Muscle of leg (tissue), 16 donors: ENCODE results near the gene COL25A1. TPM values are rescaled to one million over a fixed set of nuclear protein-coding genes. Genes with fewer than 3 reads are reported as not detected.

Source experiments
- DNase-seq: peaks from one replicate; pipeline ENCODE4 v3.0.0; 2013
- H3K27ac ChIP-seq: one replicate; pipeline ENCODE4 v1.5.1; 2013; ENCODE audit warnings: mild to moderate bottlenecking, low read length, control low read depth
- H3K27me3 ChIP-seq: one replicate; pipeline ENCODE4 v1.6.1; 2013; ENCODE audit warnings: low read length; ENCODE audit not compliant: control insufficient read depth, insufficient read depth
- H3K36me3 ChIP-seq: one replicate; pipeline ENCODE4 v1.6.1; 2013; ENCODE audit warnings: low read length; ENCODE audit not compliant: control insufficient read depth, insufficient read depth
- H3K4me1 ChIP-seq: one replicate; pipeline ENCODE4 v1.6.1; 2013; ENCODE audit warnings: low read length; ENCODE audit not compliant: control insufficient read depth, insufficient read depth
- H3K4me3 ChIP-seq: one replicate; pipeline ENCODE4 v1.5.1; 2013; ENCODE audit warnings: low read length, control low read depth
- H3K9me3 ChIP-seq: replicated peaks from 2 replicates; pipeline ENCODE4 v1.6.1; 2013; ENCODE audit warnings: low read depth, low read length; ENCODE audit not compliant: control insufficient read depth
- WGBS: methylation state at CpG from one replicate; pipeline ENCODE4 v1.1.5; 2013; ENCODE audit warnings: missing lambda C conversion rate; ENCODE audit not compliant: insufficient coverage; 5-methylcytosine and 5-hydroxymethylcytosine counted together
- long read RNA-seq, 11 donors: transcript quantifications; one replicate each; lab custom pipeline, GENCODE V29; 2026
- polyA plus RNA-seq, 8 donors: library from polyadenylated mRNA; unstranded; fragments of 120-200 nt; gene quantifications; one replicate each; pipeline versions ENCODE4 v1.2.1 to v1.2.3, GENCODE V29; 2013; ENCODE audit warnings: inconsistent platforms in 1 of 8, low replicate concordance in 1 of 8; ENCODE audit not compliant: insufficient read length in 8 of 8, insufficient read depth in 1 of 8
- total RNA-seq: library from RNA; stranded (reverse); fragments of 120-200 nt; gene quantifications from one replicate; pipeline ENCODE4 v1.2.4, GENCODE V29; 2013

The COL25A1 gene
- total RNA-seq = 9.7 TPM
- 1 to 10 TPM; 4.5 to 7.1 (median 5.3) TPM for polyA plus RNA-seq
- long read RNA-seq, donor 1 = 0 reads
- long read RNA-seq, donor 2 = 0 reads
- long read RNA-seq, donor 3 = 0 reads
- long read RNA-seq, donor 4 = 0 reads
- long read RNA-seq, donor 5 = 0 reads
- long read RNA-seq, donor 6 = 0 reads
- long read RNA-seq, donor 7 = 0 reads
- long read RNA-seq, donor 8 = 0 reads
- long read RNA-seq, donor 9 = 0 reads
- long read RNA-seq, donor 10 = 0 reads
- long read RNA-seq, donor 11 = 0 reads

GRCh38 chr4:109302361-109303139 lies at the start of gene COL25A1:
Gene COL25A1, minus strand, starts transcription at chr4:109302658.
- Histone ChIP-seq H3K27me3 (peaks cover 22% of the 10 kb centered on the region), H3K36me3 (no peaks in the 10 kb centered on the region), H3K4me1 (peaks cover 10% of the 10 kb centered on the region), H3K4me3 (peak within 1 kb of the TSS; percentile 57), H3K9me3 (no peaks in the 10 kb centered on the region), H3K27ac (no peak within 1 kb of the TSS)
- peak; percentile 83 for DNase-seq
- 0% methylated on average over 47 of the region's 76 CpGs for WGBS

GRCh38 chr4:109350121-109350520 lies 47.7 kb upstream of the COL25A1 start:
- Histone ChIP-seq H3K27ac (no peak overlapping the region), H3K27me3 (no peaks in the 10 kb centered on the region), H3K9me3 (no peaks in the 10 kb centered on the region), H3K36me3 (no peaks in the 10 kb centered on the region), H3K4me3 (no peak overlapping the region), H3K4me1 (no peaks in the 10 kb centered on the region)
- 60% methylated on average over 1 of the region's 1 CpG for WGBS
- no peak for DNase-seq

- H3K27ac ChIP-seq = no peak overlapping the region
- H3K4me3 ChIP-seq = no peak overlapping the region
- 62% methylated on average over 6 of the region's 10 CpGs for WGBS
- no peaks in the 10 kb centered on the region for H3K36me3 ChIP-seq
- H3K9me3 ChIP-seq = no peaks in the 10 kb centered on the region
- no peak for DNase-seq
- no peaks in the 10 kb centered on the region for H3K27me3 ChIP-seq
- peaks cover 2% of the 10 kb centered on the region for H3K4me1 ChIP-seq
Measured at GRCh38 chr4:109334129-109335105, 32.0 kb upstream of the COL25A1 start.

- Histone ChIP-seq H3K4me1 (peaks cover 2% of the 10 kb centered on the region), H3K27ac (no peak overlapping the region), H3K4me3 (no peak overlapping the region), H3K27me3 (no peaks in the 10 kb centered on the region), H3K9me3 (no peaks in the 10 kb centered on the region), H3K36me3 (no peaks in the 10 kb centered on the region)
- WGBS = no CpG with 5 or more reads among the region's 2 CpGs
- DNase-seq = no peak
Measured at GRCh38 chr4:109332926-109333464, 30.5 kb upstream of the COL25A1 start.

- WGBS = no CpG with 5 or more reads among the region's 2 CpGs
- H3K4me3 ChIP-seq = no peak overlapping the region
- DNase-seq = no peak
- H3K4me1 ChIP-seq = no peaks in the 10 kb centered on the region
- no peaks in the 10 kb centered on the region for H3K36me3 ChIP-seq
- H3K9me3 ChIP-seq = peaks cover 6% of the 10 kb centered on the region
- H3K27me3 ChIP-seq = no peaks in the 10 kb centered on the region
- H3K27ac ChIP-seq = no peak overlapping the region
Measured at GRCh38 chr4:109327641-109328040, 25.2 kb upstream of the COL25A1 start.

GRCh38 chr4:109325698-109326097 lies 23.2 kb upstream of the COL25A1 start:
- no peaks in the 10 kb centered on the region for H3K4me1 ChIP-seq
- WGBS = 92% methylated on average over 2 of the region's 2 CpGs
- H3K4me3 ChIP-seq = no peak overlapping the region
- H3K9me3 ChIP-seq = peaks cover 11% of the 10 kb centered on the region
- H3K27ac ChIP-seq = no peak overlapping the region
- no peaks in the 10 kb centered on the region for H3K27me3 ChIP-seq
- no peak for DNase-seq
- H3K36me3 ChIP-seq = no peaks in the 10 kb centered on the region

- Histone ChIP-seq H3K4me3 (no peak overlapping the region), H3K27me3 (no peaks in the 10 kb centered on the region), H3K9me3 (peaks cover 11% of the 10 kb centered on the region), H3K36me3 (no peaks in the 10 kb centered on the region), H3K27ac (no peak overlapping the region), H3K4me1 (no peaks in the 10 kb centered on the region)
- DNase-seq = no peak
Measured at GRCh38 chr4:109323348-109323747, 20.9 kb upstream of the COL25A1 start.

GRCh38 chr4:109321232-109321631 lies 18.8 kb upstream of the COL25A1 start:
- WGBS = no CpG with 5 or more reads among the region's 1 CpG
- no peak overlapping the region for H3K27ac ChIP-seq

GRCh38 chr4:109319684-109320083 lies 17.2 kb upstream of the COL25A1 start:
- H3K4me1 ChIP-seq = no peaks in the 10 kb centered on the region
- no CpG with 5 or more reads among the region's 2 CpGs for WGBS

More at GRCh38 chr4:109321232-109321631, 18.8 kb upstream of the COL25A1 start:
- Histone ChIP-seq H3K4me1 (no peaks in the 10 kb centered on the region), H3K27me3 (no peaks in the 10 kb centered on the region), H3K9me3 (peaks cover 11% of the 10 kb centered on the region), H3K4me3 (no peak overlapping the region), H3K36me3 (no peaks in the 10 kb centered on the region)
- no peak for DNase-seq

More at GRCh38 chr4:109319684-109320083, 17.2 kb upstream of the COL25A1 start:
- peaks cover 11% of the 10 kb centered on the region for H3K9me3 ChIP-seq
- no peak for DNase-seq
- no peaks in the 10 kb centered on the region for H3K36me3 ChIP-seq
- H3K27ac ChIP-seq = no peak overlapping the region
- no peaks in the 10 kb centered on the region for H3K27me3 ChIP-seq
- no peak overlapping the region for H3K4me3 ChIP-seq
